HG02852 (cell line): ENCODE results near the gene GTF2F1.
"Not testable (repeated sequence)": the region's sequence is repeated elsewhere in the genome, so short reads cannot be mapped to it uniquely, and the experiment has no call there.

Source experiments
- ATAC-seq: cut with Tn5 transposase; IDR thresholded peaks from one replicate; pipeline ENCODE4 v1.9.1; 2021; ENCODE audit warnings: mild to moderate bottlenecking, moderate library complexity; ENCODE audit not compliant: unreplicated experiment

GTF2F1 gene, protein sequence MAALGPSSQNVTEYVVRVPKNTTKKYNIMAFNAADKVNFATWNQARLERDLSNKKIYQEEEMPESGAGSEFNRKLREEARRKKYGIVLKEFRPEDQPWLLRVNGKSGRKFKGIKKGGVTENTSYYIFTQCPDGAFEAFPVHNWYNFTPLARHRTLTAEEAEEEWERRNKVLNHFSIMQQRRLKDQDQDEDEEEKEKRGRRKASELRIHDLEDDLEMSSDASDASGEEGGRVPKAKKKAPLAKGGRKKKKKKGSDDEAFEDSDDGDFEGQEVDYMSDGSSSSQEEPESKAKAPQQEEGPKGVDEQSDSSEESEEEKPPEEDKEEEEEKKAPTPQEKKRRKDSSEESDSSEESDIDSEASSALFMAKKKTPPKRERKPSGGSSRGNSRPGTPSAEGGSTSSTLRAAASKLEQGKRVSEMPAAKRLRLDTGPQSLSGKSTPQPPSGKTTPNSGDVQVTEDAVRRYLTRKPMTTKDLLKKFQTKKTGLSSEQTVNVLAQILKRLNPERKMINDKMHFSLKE

GRCh38 chr19:6393074-6393982 is at the start of gene GTF2F1:
TSS of gene GTF2F1 (minus strand) at chr19:6393164. CDS start at chr19:6392995, 169 bp downstream.
- ATAC-seq = peak; percentile 81

- no peak for ATAC-seq
These were observed 49.2 kb upstream of the GTF2F1 start for GRCh38 chr19:6442087-6442688.

DNA sequence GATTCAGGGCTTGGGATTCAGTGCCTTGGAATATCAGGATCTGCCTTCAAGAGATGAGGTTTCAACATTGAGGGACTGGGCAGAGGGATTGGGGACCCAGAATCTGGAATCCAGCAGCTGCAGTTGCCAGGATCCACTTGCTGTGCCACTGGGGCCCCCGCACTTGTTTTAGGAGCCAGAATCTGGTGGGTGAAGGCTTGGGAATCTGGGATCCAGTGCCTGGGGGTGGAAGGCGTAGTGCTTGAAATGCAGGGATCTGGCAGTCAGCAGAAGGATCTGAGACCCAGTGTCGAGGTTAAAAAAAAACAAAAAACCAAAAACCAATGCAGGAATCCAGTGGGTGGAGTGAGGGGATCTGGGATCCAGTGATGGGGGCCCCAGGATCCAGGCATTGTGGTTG is 47.9 kb upstream of the GTF2F1 start:
- ATAC-seq = no peak

- ATAC-seq = no peak
These were observed 46.8 kb upstream of the GTF2F1 start for GRCh38 chr19:6439743-6440142.

GRCh38 chr19:6433663-6434062 is 40.7 kb upstream of the GTF2F1 start, which contains the start of gene SLC25A41:
TSS of gene SLC25A41 (minus strand) at chr19:6433763. CDS start at chr19:6433693, 70 bp downstream.
- no peak for ATAC-seq

DNA sequence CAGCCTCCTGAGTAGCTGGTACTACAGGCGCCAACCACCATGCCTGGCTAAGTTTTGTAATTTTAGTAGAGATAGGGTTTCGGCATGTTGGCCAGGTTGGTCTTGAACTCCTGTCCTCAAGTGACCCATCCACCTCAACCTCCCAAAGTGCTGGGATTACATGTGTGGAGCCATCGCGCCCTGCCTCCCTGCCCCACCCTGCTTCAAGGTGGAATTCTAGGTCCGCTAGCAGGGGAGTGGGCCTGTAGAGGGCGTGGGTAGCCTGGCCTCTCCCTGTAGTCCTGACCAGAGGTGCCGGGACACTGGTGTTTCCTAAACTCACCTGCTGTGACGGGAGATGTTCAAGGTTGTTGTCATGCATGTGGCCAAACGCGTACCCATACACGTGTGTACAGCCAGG is 40.2 kb upstream of the GTF2F1 start:
- ATAC-seq = no peak

GRCh38 chr19:6431891-6432290 is 38.9 kb upstream of the GTF2F1 start:
- ATAC-seq = no peak

DNA sequence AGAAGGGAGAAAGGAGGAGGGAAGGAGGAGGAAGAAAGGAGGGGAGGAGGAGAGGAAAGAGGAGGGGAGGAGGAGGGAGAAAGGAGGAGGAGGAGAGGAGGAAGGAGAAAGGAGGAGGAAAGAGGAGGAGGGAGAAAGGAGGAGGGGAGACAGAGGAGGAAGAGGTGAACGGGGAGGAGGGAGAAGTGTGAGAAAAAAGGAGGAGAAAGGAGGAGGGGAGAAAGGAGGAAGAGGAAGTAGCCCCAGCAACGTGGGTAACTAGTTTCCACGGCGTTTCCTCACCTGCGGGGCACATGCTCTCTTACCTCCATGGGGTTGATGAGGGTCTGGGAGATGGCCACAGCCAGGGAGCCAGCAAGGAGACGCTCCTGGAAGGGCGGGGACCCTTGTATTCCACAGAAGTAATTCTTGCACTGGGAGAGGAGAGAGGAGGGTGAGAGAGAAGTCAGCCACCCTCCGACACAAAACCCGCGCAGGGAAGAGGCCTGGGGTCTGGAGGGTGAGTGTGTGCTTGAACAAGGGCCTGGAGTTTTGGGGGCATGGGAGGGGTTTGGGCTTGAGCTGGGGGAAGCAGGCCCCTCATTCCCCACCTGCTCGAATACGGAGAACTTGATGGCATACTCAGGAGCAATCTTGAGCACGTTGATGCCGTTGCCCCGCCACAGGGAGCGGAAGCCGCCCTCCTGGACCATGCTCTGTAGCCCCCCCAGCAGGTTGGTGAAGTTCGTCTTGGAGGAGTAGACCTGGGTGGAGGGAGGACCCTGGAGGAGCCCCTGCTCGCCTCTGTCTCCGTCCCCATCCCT is 36.7 kb upstream of the GTF2F1 start:
- no peak for ATAC-seq

GRCh38 chr19:6428692-6429418 is 35.9 kb upstream of the GTF2F1 start:
- ATAC-seq = not testable (repeated sequence)

DNA sequence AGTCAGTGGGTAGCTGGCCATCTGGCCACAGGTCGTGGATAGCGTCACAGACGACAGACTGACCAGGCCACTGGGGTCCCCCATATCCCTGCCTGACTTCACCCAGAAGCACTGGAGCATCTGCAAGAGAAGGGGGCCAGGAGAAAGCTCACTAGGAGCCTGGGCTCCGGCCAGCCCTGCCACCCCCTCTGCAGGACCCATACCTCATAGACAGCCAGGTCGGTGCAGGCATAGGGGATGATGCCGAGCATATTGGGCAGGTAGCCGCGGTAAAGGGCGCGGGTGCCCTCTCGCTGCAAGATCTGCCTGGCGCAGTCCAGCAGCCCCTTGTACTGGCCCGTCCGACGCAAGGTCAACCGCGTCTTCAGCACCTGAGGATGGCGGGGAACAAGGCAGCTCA is 34.2 kb upstream of the GTF2F1 start:
- no peak for ATAC-seq

- ATAC-seq = no peak
These were observed 33.0 kb upstream of the GTF2F1 start for GRCh38 chr19:6425732-6426620.

DNA sequence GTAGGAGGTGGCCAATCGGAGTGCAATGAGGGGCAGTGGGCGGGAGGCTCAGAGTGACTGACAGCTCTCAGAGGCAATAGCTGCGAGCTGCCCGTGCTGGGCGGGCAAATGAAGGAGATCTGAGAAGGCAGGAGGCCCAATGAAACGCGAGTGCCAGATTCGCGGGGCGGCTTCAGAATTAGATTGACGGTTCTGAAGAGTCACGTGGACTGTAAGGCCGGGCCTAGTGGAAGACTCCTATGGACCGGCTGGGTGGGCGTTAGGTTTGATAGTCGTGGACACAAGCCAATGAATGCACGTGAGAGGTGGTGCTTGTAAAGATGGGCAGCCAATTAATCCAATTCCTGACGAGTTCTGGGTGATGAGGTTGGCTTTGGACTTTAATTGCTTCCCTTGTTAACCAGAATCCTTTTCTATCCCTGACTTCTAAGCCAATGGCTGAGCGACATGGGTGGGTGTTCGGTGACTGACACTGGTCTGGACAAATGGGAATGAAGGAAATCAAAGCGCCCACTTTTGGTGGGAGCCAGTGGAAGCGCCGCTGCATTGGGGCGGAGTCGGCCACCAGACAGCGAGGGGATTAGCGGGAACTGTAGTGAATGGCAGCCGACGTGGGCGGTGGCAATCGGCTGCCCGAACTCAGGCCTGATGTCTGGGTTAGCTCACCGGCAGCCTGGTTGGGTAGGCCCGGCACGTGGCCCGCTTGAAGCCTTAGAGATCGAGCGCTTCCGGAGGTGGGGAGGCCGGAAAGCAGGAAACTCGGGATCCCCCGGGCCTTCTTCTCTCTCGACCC is 32.2 kb upstream of the GTF2F1 start:
- peak; percentile 84 for ATAC-seq

GRCh38 chr19:6424195-6424938 is 31.4 kb upstream of the GTF2F1 start, which contains the start of gene KHSRP:
TSS of gene KHSRP (minus strand) at chr19:6424811. CDS start at chr19:6424701, 110 bp downstream.
- no peak for ATAC-seq

DNA sequence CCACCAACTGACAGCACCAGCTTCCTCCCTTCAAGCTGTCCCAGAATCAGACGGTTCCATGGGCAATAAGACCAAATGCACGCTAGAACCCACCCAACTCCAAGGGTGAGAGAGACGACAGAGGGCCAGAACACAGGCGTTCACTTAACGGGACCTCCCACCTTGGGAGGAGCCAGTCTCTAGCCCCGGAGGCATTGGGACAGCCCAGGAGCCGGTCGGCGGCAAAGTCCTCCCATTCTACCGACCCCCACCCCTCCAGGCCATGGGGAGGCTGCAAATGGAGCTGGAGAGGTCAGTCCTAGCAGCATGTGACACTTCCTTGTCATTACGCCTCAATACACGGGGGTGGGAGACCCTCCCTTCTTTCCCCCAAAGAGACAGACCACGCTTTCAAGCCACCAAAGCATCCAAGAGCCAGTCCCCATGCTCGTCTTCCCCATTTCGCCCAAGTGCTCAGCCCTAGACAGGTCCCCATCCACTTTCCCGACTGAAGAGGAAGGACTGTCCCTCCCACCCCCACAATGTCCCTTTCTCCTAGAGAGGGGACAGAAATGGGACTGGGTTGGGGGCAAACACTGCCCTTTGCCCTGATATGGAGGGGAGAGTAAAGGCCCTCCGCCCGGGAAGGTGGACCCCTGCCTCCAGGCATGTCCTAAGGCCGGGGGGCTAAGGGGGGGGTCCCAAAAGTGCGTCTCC is 30.7 kb upstream of the GTF2F1 start:
- no peak for ATAC-seq

- no peak for ATAC-seq
These were observed 28.4 kb upstream of the GTF2F1 start for GRCh38 chr19:6421075-6422014.
